AG04450 (cell line): Measurements from ENCODE around the gene STMP1. TPM values are rescaled to one million over a fixed set of nuclear protein-coding genes. Genes with fewer than 3 reads are reported as not detected.

Experiments
- CTCF ChIA-PET: fragments of 300-600, 350-600 bp; formaldehyde crosslinking; extraction: SDS; loops from one replicate; lab custom pipeline; 2022; ENCODE audit warnings: antibody characterized with exemption, inconsistent platforms; lab: Charles Lee
- POLR2A ChIA-PET: fragments of 350-600 bp; formaldehyde crosslinking; extraction: SDS; loops from one replicate; lab custom pipeline; 2021; ENCODE audit warnings: antibody characterized with exemption, inconsistent platforms; lab: Yijun Ruan, JAX
- DNase-seq: peaks from one replicate; pipeline ENCODE4 v3.0.0-alpha.2; 2011; ENCODE audit warnings: low read depth, low spot score
- H3K27ac ChIP-seq: one replicate; pipeline ENCODE4 v1.5.1; 2012; ENCODE audit warnings: low read depth, low read length, control low read depth
- H3K27me3 ChIP-seq: one replicate; pipeline ENCODE4 v1.6.0; 2012; ENCODE audit warnings: low read length; ENCODE audit not compliant: control insufficient read depth, insufficient read depth
- H3K4me3 ChIP-seq: 2 replicates; pipeline ENCODE4 v1.5.1; 2011; ENCODE audit warnings: mild to moderate bottlenecking, low read depth, low read length, control low read depth
- H3K9me3 ChIP-seq: 2 replicates; pipeline ENCODE4 v1.5.1; 2012; ENCODE audit warnings: low read length; ENCODE audit not compliant: control insufficient read depth, insufficient read depth
- CTCF ChIP-seq: IDR thresholded peaks from 2 replicates; pipeline ENCODE4 v1.5.1; 2011; ENCODE audit warnings: low read depth, low read length, control low read depth, inconsistent platforms
- polyA plus RNA-seq: library from polyadenylated mRNA; depleted of rRNA; stranded (reverse); fragments of >200 nt; gene quantifications from 2 replicates; pipeline ENCODE4 v1.2.3, GENCODE V29; 2011

The STMP1 gene
- polyA plus RNA-seq, 1 experiment = 48.2 TPM

GRCh38 chr7:135653340-135654080 is 8.8 kb upstream of the STMP1 start:
- no peaks in the 10 kb centered on the region for H3K9me3 ChIP-seq
- H3K27me3 ChIP-seq = no peaks in the 10 kb centered on the region
- H3K27ac ChIP-seq = no peak overlapping the region
- no peak for DNase-seq
- ChIA-PET CTCF (interaction anchor here (1.6 kb wide), 1 partner anchor 9 kb away, joined by 10 read pairs; no protein-coding TSS in a partner anchor), POLR2A (interaction anchor here (0.8 kb wide), 1 partner anchor 9 kb away, joined by 6 read pairs; the partner anchor contains the start of gene STMP1)
- H3K4me3 ChIP-seq = no peak overlapping the region
- TF ChIP-seq CTCF = no peak

- H3K9me3 ChIP-seq = peaks cover 2% of the 10 kb centered on the region; the same call in 1 of the 2 replicates
- no peak for TF ChIP-seq CTCF
- DNase-seq = no peak
- POLR2A ChIA-PET = no interaction called here
- no peak overlapping the region for H3K4me3 ChIP-seq
- H3K27me3 ChIP-seq = no peaks in the 10 kb centered on the region
- no peak overlapping the region for H3K27ac ChIP-seq
- CTCF ChIA-PET = interaction anchor here (1.1 to 12.7 kb wide), 4 partner anchors 14 to 384 kb away, joined by 4 to 83 read pairs (median 6); no protein-coding TSS in a partner anchor
These were observed 3.8 kb upstream of the STMP1 start for GRCh38 chr7:135658564-135658963.

DNA sequence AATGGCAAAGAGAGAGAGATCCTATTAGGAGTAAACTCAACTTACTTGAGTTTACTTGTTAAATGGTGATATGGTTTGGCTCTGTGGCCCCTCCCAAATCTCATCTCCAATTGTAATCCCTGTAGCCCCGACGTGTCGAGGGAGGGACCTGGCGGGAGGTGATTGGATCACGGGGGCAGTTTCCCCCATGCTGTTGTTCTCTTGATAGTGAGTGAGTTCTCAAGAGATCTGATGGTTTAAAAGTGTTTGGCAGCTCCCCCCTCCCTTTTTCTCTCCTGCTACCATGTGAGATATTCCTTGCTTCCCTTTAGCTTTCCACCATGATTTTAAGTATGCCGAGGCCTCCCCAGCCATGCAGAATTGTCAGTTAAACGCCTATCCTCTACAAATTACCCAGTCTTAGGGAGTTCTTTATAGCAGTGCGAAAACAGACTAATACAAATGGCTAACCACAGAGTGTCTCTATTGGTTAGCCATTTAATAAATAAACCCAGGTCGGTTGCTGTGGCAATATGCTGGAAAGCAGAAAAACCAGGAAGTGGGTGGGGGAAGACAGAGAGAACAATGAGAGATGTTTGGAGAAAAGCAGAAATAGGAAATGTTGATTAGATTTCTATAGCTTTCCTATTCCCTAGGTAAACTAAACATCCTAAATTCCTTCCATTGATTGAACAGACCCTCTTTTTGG is 3.0 kb upstream of the STMP1 start:
- no peak for DNase-seq

DNA sequence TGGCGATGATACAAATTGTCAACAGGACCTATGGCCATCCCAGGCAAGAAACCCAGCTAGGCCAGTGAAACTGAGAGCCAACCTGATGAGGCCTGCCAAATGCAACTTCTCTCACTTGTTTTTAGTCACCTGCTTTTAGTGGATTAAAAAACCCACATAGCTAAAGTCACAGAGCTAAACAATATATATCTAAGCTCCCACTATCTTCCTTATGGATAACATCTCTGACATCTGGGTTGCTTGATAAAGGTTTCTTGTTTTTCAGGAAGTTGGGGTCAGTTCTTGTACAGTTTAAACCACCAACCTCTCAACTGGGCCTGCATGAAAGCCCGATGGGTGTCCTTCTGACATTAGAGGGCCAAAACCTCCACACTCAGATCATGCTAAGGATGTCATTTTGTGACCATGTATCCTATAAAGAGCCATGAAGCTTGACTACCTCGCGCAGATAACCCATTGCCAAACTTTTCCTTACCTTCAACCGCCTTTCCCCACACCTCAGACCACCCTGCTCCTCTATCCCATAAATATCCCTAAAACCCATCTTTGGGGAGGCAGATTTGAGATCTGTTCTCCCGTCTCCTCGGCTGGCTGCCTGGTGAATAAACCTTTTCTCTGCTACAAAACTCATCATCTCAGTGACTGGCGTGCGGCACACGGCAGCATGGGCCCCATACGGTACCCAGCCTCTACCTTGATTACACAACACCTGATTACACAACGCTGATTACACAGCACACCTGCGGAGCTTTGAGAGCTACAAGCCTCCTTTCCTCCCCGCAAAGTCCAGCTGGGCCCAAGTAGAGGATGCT is 797 bp upstream of the STMP1 start:
- ChIA-PET POLR2A (interaction anchor here (1.0 to 1.3 kb wide), 5 partner anchors 9 to 85 kb away, joined by 3 to 8 read pairs (median 4); no protein-coding TSS in a partner anchor), CTCF (interaction anchor here (0.6 to 12.7 kb wide), 13 partner anchors 10 to 387 kb away, joined by 3 to 83 read pairs (median 4); no protein-coding TSS in a partner anchor)
- H3K9me3 ChIP-seq = peaks cover 4% of the 10 kb centered on the region; the same call in 1 of the 2 replicates
- no peak for TF ChIP-seq CTCF
- DNase-seq = no peak
- peak overlapping the region; percentile 54 for H3K4me3 ChIP-seq
- H3K27me3 ChIP-seq = no peaks in the 10 kb centered on the region
- H3K27ac ChIP-seq = peak overlapping the region; percentile 57

More for the DNA sequence above, 3.0 kb upstream of the STMP1 start:
- H3K27me3 ChIP-seq = no peaks in the 10 kb centered on the region
- ChIA-PET POLR2A (no interaction called here), CTCF (interaction anchor here (2.5 to 12.7 kb wide), 3 partner anchors 14 to 38 kb away, joined by 9 to 83 read pairs (median 55); no protein-coding TSS in a partner anchor)
- no peak for TF ChIP-seq CTCF
- H3K4me3 ChIP-seq = no peak overlapping the region
- peaks cover 4% of the 10 kb centered on the region; the same call in 1 of the 2 replicates for H3K9me3 ChIP-seq
- no peak overlapping the region for H3K27ac ChIP-seq
